Measurements from ENCODE around the gene ROMO1.
"Not testable (repeated sequence)": the region's sequence is repeated elsewhere in the genome, so short reads cannot be mapped to it uniquely, and the experiment has no call there.

ROMO1 gene

GRCh38 chr20:35664466-35665206, 34.6 kb upstream of the ROMO1 start, which contains the start of the genes CPNE1 and RBM12:
CPNE1 (minus strand) TSS chr20:35664900; CDS start chr20:35632923, 31,977 bp downstream.
RBM12 (minus strand) TSS chr20:35664900; CDS start chr20:35655322, 9,578 bp downstream.
- Mint-ChIP-seq H3K36me3 (ENCODE audit: low read depth) (peaks cover 27% of the 10 kb centered on the region), H3K9me3 (no peaks in the 10 kb centered on the region), H3K4me3 (peak within 1 kb of the TSS; percentile 94), H3K27ac (peak within 1 kb of the TSS; percentile 99), H3K4me1 (ENCODE audit: low read depth) (peaks cover 41% of the 10 kb centered on the region), H3K27me3 (ENCODE audit: low read depth) (no peaks in the 10 kb centered on the region)
- peak; percentile 92 for DNase-seq (ENCODE audit: low spot score)

- no peak overlapping the region for H3K4me3 Mint-ChIP-seq
- peaks cover 28% of the 10 kb centered on the region for H3K4me1 Mint-ChIP-seq (ENCODE audit: low read depth)
These were observed 33.3 kb upstream of the ROMO1 start for GRCh38 chr20:35665949-35666288.

GRCh38 chr20:35669221-35669620, 30.0 kb upstream of the ROMO1 start:
- peaks cover 30% of the 10 kb centered on the region for H3K36me3 Mint-ChIP-seq (ENCODE audit: low read depth)
- H3K4me1 Mint-ChIP-seq (ENCODE audit: low read depth) = peaks cover 3% of the 10 kb centered on the region
- no peak for DNase-seq (ENCODE audit: low spot score)
- no peak overlapping the region for H3K4me3 Mint-ChIP-seq
- no peaks in the 10 kb centered on the region for H3K27me3 Mint-ChIP-seq (ENCODE audit: low read depth)
- H3K9me3 Mint-ChIP-seq = no peaks in the 10 kb centered on the region
- no peak overlapping the region for H3K27ac Mint-ChIP-seq

More at GRCh38 chr20:35665949-35666288, 33.3 kb upstream of the ROMO1 start:
- Mint-ChIP-seq H3K27me3 (ENCODE audit: low read depth) (no peaks in the 10 kb centered on the region), H3K9me3 (no peaks in the 10 kb centered on the region), H3K27ac (peak overlapping the region; percentile 47), H3K36me3 (ENCODE audit: low read depth) (peaks cover 34% of the 10 kb centered on the region)
- no peak for DNase-seq (ENCODE audit: low spot score)

GRCh38 chr20:35669681-35670080, 29.5 kb upstream of the ROMO1 start:
- peaks cover 30% of the 10 kb centered on the region for H3K36me3 Mint-ChIP-seq (ENCODE audit: low read depth)
- peaks cover 3% of the 10 kb centered on the region for H3K4me1 Mint-ChIP-seq (ENCODE audit: low read depth)
- H3K4me3 Mint-ChIP-seq = no peak overlapping the region
- no peaks in the 10 kb centered on the region for H3K27me3 Mint-ChIP-seq (ENCODE audit: low read depth)
- DNase-seq (ENCODE audit: low spot score) = no peak
- H3K27ac Mint-ChIP-seq = no peak overlapping the region
- no peaks in the 10 kb centered on the region for H3K9me3 Mint-ChIP-seq

GRCh38 chr20:35673884-35674283, 25.3 kb upstream of the ROMO1 start:
- Mint-ChIP-seq H3K4me1 (ENCODE audit: low read depth) (no peaks in the 10 kb centered on the region), H3K27ac (no peak overlapping the region), H3K36me3 (ENCODE audit: low read depth) (peaks cover 31% of the 10 kb centered on the region), H3K9me3 (no peaks in the 10 kb centered on the region), H3K27me3 (ENCODE audit: low read depth) (no peaks in the 10 kb centered on the region), H3K4me3 (no peak overlapping the region)
- no peak for DNase-seq (ENCODE audit: low spot score)

GRCh38 chr20:35674921-35675320, 24.3 kb upstream of the ROMO1 start:
- Mint-ChIP-seq H3K4me3 (no peak overlapping the region), H3K9me3 (no peaks in the 10 kb centered on the region), H3K27me3 (ENCODE audit: low read depth) (no peaks in the 10 kb centered on the region), H3K36me3 (ENCODE audit: low read depth) (peaks cover 30% of the 10 kb centered on the region), H3K4me1 (ENCODE audit: low read depth) (no peaks in the 10 kb centered on the region), H3K27ac (no peak overlapping the region)
- DNase-seq (ENCODE audit: low spot score) = no peak

- H3K4me1 Mint-ChIP-seq (ENCODE audit: low read depth) = peaks cover 4% of the 10 kb centered on the region
- H3K4me3 Mint-ChIP-seq = no peak overlapping the region
- no peaks in the 10 kb centered on the region for H3K9me3 Mint-ChIP-seq
- peaks cover 10% of the 10 kb centered on the region for H3K36me3 Mint-ChIP-seq (ENCODE audit: low read depth)
- H3K27me3 Mint-ChIP-seq (ENCODE audit: low read depth) = no peaks in the 10 kb centered on the region
- no peak overlapping the region for H3K27ac Mint-ChIP-seq
- no peak for DNase-seq (ENCODE audit: low spot score)
These were observed 18.6 kb upstream of the ROMO1 start for GRCh38 chr20:35680452-35681183.

- peaks cover 4% of the 10 kb centered on the region for H3K4me1 Mint-ChIP-seq (ENCODE audit: low read depth)
- H3K4me3 Mint-ChIP-seq = no peak overlapping the region
- H3K27me3 Mint-ChIP-seq (ENCODE audit: low read depth) = no peaks in the 10 kb centered on the region
- no peaks in the 10 kb centered on the region for H3K9me3 Mint-ChIP-seq
- H3K36me3 Mint-ChIP-seq (ENCODE audit: low read depth) = peaks cover 12% of the 10 kb centered on the region
- no peak for DNase-seq (ENCODE audit: low spot score)
- no peak overlapping the region for H3K27ac Mint-ChIP-seq
These were observed 17.2 kb upstream of the ROMO1 start for GRCh38 chr20:35681960-35682359.

GRCh38 chr20:35685368-35685767, 13.8 kb upstream of the ROMO1 start:
- DNase-seq (ENCODE audit: low spot score); H3K4me3 Mint-ChIP-seq; H3K9me3 Mint-ChIP-seq; H3K4me1 Mint-ChIP-seq (ENCODE audit: low read depth); H3K27me3 Mint-ChIP-seq (ENCODE audit: low read depth); H3K27ac Mint-ChIP-seq: not testable (repeated sequence)
- peaks cover 30% of the 10 kb centered on the region for H3K36me3 Mint-ChIP-seq (ENCODE audit: low read depth)

GRCh38 chr20:35686872-35687271, 12.3 kb upstream of the ROMO1 start:
- peaks cover 29% of the 10 kb centered on the region for H3K36me3 Mint-ChIP-seq (ENCODE audit: low read depth)
- not testable (repeated sequence) for H3K27me3 Mint-ChIP-seq (ENCODE audit: low read depth); H3K4me3 Mint-ChIP-seq; DNase-seq (ENCODE audit: low spot score); H3K4me1 Mint-ChIP-seq (ENCODE audit: low read depth); H3K9me3 Mint-ChIP-seq; H3K27ac Mint-ChIP-seq

GRCh38 chr20:35690265-35690664, 8.9 kb upstream of the ROMO1 start:
- Mint-ChIP-seq H3K4me1 (ENCODE audit: low read depth) (no peaks in the 10 kb centered on the region), H3K4me3 (no peak overlapping the region), H3K36me3 (ENCODE audit: low read depth) (peaks cover 31% of the 10 kb centered on the region), H3K27me3 (ENCODE audit: low read depth) (no peaks in the 10 kb centered on the region), H3K9me3 (no peaks in the 10 kb centered on the region), H3K27ac (no peak overlapping the region)
- DNase-seq (ENCODE audit: low spot score) = no peak

- no peaks in the 10 kb centered on the region for H3K27me3 Mint-ChIP-seq (ENCODE audit: low read depth)
- peaks cover 33% of the 10 kb centered on the region for H3K36me3 Mint-ChIP-seq (ENCODE audit: low read depth)
- no peak for DNase-seq (ENCODE audit: low spot score)
- H3K4me1 Mint-ChIP-seq (ENCODE audit: low read depth) = peaks cover 23% of the 10 kb centered on the region
- H3K27ac Mint-ChIP-seq = no peak overlapping the region
- no peak overlapping the region for H3K4me3 Mint-ChIP-seq
- H3K9me3 Mint-ChIP-seq = no peaks in the 10 kb centered on the region
These were observed 3.9 kb upstream of the ROMO1 start for GRCh38 chr20:35695245-35695749.

GRCh38 chr20:35695978-35696377, 3.2 kb upstream of the ROMO1 start:
- Mint-ChIP-seq H3K27ac (no peak overlapping the region), H3K36me3 (ENCODE audit: low read depth) (peaks cover 32% of the 10 kb centered on the region), H3K4me3 (no peak overlapping the region), H3K4me1 (ENCODE audit: low read depth) (peaks cover 29% of the 10 kb centered on the region), H3K27me3 (ENCODE audit: low read depth) (no peaks in the 10 kb centered on the region), H3K9me3 (no peaks in the 10 kb centered on the region)
- DNase-seq (ENCODE audit: low spot score) = no peak

GRCh38 chr20:35697696-35698297, 1.4 kb upstream of the ROMO1 start:
- H3K4me3 Mint-ChIP-seq = peak overlapping the region; percentile 95
- H3K27me3 Mint-ChIP-seq (ENCODE audit: low read depth) = no peaks in the 10 kb centered on the region
- H3K36me3 Mint-ChIP-seq (ENCODE audit: low read depth) = peaks cover 42% of the 10 kb centered on the region
- peaks cover 34% of the 10 kb centered on the region for H3K4me1 Mint-ChIP-seq (ENCODE audit: low read depth)
- peak overlapping the region; percentile 61 for H3K27ac Mint-ChIP-seq
- DNase-seq (ENCODE audit: low spot score) = no peak
- H3K9me3 Mint-ChIP-seq = no peaks in the 10 kb centered on the region
